SW 1271 (cell line): Measurements from ENCODE around the gene RPE.
A peak's percentile ranks its signal among the peaks of the same experiment; 100 is the strongest.

Experiments used
- DNase-seq, 2 experiments: peaks; one replicate each; lab custom pipeline; 2025; lab: John Stamatoyannopoulos, UW

RPE gene

GRCh38 chr2:210002158-210003157 is at the start of gene RPE:
Gene RPE, plus strand, starts transcription at chr2:210002638. Its CDS starts 24 bp downstream, at chr2:210002662.
- DNase-seq: peak; percentile 72 to 88

GRCh38 chr2:209956271-209956670 is 46.2 kb upstream of the RPE start:
- DNase-seq: no peak

- no peak for DNase-seq
Measured at GRCh38 chr2:209958016-209958415, 44.4 kb upstream of the RPE start.

GRCh38 chr2:209960045-209960444 is 42.4 kb upstream of the RPE start:
- no peak for DNase-seq

DNA sequence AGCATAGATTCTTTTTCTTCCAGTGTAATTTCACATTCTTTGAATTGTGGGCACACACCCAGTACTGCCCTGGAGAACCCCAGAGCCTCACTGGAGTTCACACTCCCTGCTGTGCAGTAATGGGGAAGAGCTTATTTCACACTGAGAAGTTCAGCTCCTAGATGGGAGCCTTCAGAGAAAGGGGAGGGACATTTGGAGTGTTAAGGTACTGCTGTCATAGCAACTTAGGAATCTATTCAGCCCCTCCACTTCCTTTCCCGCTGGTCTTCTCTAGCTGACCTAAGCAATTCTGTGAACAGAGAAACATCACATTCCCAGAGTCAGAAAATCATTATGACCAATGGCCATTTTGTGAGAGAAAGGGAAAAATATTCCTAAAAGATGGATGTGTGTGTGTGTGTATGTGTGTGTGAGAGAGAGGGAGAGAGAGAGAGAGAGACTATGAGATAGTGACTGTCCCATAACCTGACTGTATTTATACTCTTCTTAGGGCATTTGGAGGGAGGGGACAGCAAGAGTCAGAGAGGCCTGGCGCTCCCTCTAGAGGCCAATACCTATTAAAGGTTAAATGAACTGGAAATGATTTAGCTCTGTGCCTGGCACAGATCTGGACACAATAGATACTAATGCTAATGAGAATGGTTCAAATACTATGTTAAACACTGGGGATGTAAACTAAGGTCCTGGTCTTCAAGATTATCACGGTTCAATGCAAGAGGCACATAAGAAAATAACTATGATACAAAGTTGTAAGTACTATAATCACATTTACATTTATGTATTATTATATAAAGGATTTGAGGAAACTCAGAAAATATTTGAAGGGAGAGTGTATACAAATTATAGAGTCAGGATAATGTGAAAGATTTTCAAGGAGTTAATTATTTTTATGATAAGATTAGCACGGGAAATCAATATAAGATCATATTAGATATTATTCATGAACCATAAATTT is 41.5 kb upstream of the RPE start:
- DNase-seq: peak in 1 of 2 experiments; percentile 61

- no peak for DNase-seq
Measured at GRCh38 chr2:209965723-209966122, 36.7 kb upstream of the RPE start.

DNA sequence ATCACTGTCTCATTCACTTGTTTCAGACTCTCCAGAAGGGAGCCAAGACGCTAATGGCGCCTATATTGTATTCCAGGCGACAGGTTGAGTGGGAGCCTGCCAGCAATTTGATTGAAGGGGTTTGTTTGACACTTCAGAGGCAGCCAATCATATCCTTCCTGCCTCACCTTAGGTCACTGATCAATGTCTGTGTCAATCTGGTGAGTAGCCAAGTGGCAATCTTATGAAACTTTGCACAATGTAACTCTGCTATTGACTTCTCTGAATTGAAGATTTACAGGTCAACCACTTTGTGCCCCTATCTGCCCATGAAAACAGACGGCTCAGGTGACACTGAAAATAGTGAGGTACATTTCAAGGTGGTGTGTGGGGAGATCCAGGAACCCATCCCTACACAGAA is 32.7 kb upstream of the RPE start:
- DNase-seq: no peak

DNA sequence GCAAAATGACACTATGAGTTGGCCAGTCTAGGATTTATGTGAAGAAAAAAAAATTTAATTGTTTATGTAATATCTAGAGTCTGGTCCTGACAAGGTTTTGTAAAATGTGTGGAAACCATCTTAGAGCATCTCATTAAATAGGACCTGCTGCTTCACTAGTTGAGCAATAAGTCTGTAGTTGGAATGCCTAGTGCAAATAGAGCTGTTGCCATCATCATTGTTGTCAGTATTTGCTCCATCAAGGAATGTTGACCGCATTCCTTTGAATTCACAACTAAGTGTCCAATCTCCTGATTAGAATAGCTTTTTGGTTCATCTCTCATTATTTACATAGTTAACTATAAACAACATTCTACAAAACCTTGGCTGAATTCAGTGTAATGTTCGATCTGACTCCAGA is 32.2 kb upstream of the RPE start:
- DNase-seq: no peak

GRCh38 chr2:209970711-209971110 is 31.7 kb upstream of the RPE start:
- no peak for DNase-seq

DNA sequence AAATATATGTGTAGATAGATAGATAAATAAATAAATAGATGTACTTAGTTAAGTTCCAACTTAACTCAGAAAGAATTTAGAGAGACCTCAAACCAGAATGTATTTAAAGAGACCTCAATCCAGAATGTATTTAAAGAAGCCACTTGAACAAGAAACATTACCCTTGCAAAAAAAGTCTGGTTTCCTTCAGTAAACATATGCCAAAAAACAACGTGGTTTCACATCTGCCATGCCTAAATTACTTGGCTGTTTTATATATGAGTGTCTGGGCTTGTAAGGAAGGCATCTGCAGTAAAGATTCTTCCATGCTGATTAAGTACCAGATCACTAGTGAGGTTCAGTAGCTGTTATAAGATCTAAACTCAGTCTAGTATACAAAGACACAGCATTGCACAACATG is 29.1 kb upstream of the RPE start:
- DNase-seq: no peak

- DNase-seq: no peak
Measured at GRCh38 chr2:209974576-209974975, 27.9 kb upstream of the RPE start.

DNA sequence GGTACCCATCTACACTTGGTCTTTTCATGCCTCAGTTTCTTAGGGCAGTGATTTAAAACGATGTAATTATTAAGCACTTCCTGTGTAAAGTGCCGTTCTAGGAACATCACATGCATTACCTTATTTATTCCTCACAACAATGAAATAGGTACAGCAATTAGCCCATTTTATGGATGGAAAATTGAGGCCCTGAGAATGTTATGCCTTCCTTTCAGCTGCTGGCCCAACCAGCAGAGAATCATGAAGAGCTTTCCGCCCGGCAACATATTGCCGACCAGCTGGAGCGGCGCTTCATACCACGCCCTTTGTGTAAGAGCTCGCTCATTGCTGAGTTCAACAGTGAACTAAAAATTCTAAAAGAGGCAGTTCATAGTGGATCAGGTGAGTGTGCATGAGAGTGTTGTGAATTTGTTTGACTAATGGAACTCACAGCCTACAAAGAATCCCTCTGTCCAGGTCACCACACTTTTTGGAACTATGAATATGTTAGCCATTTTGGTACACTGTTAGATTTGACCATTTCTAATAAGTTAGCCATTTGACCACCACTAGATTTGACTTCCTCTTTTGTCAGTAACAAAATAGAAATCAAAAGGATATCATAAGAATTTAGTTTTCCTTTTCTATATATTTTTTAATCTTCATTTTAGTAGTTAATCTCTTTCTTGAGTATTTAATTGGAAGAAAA is 25.6 kb upstream of the RPE start:
- no peak for DNase-seq

GRCh38 chr2:209977386-209978239 is 24.8 kb upstream of the RPE start:
- peak in 1 of 2 experiments; percentile 38 for DNase-seq

GRCh38 chr2:209984291-209984690 is 18.1 kb upstream of the RPE start:
- no peak for DNase-seq

DNA sequence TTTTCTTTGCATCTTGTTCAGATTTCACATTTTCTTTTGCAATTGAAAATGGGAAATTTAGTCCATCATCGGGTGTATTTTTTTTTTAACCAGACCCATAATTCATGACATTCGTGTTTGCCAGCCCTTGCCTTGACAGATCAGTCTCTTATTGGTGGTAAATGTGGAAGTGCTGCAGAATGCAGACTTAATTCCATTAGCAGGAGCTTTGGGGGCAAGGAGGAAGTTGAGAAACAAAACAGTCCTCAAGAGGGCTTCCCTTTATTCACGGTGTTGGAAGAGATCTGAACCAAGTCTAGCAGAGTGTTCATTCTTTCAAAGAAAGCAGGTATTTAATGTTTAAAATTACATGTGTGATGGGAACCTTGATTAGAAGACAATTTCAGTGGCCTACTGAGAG is 16.6 kb upstream of the RPE start:
- DNase-seq: no peak

DNA sequence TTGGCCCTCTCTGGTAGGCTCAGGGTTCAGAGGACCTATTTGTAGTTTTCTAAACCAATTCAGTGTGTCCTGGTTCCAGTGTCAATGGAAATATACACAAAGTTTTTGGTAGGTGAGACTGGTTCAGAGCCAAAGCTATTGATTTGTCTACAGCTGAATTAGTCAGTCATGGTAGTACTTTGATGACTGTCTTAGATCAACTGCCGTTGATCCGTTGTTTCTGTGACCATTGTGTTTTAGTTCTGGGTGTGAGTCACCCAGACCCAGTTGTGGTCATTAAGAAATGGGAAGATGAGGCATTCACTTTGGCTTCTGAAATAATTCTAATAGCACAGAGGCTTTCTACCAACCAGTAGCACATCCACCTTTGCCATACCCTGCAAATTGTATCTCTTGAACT is 16.0 kb upstream of the RPE start:
- DNase-seq: no peak

DNA sequence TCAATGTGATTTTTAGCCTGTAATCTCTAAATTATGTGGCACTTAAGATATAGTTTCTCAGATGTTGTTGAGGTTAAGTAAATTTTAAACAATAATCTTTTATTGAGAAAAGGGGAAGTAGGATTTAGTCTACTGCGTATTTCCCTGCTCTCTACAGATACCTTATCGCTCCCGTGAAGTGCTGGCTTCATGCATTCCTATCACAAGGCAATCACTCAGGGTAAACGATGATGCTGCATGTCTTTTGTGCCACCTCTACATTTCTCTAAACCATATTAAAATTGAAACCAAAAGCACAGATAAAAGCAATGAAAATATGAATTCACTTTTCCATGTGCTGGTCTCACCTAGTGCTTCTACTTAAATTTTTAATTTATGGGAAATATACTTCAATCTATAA is 14.4 kb upstream of the RPE start:
- no peak for DNase-seq

GRCh38 chr2:209990838-209991237 is 11.6 kb upstream of the RPE start:
- no peak for DNase-seq

- no peak for DNase-seq
Measured at GRCh38 chr2:209993968-209994367, 8.5 kb upstream of the RPE start.

- DNase-seq: no peak
Measured at GRCh38 chr2:209998596-209998995, 3.8 kb upstream of the RPE start.
